ENCODE results near the gene SENP6.
"Not testable (repeated sequence)": the region's sequence is repeated elsewhere in the genome, so short reads cannot be mapped to it uniquely, and the experiment has no call there.

- TF ChIP-seq EZH2 (IDR thresholded peaks at IDR 0.05; ENCODE audit: insufficient read depth, poor library complexity, severe bottlenecking); EZH2phosphoT487 (IDR thresholded peaks at IDR 0.05; ENCODE audit: insufficient read depth, low read depth): not testable (repeated sequence)
These were observed 80.9 kb downstream of the SENP6 start for GRCh38 chr6:75682548-75682947.
